CD4-positive, alpha-beta T cell (primary cell): ENCODE measurements around the gene FGGY. TPM values are rescaled to one million over a fixed set of nuclear protein-coding genes. Genes with fewer than 3 reads are reported as not detected.

ENCODE experiments used
- ATAC-seq: fragments of 200-7000 bp; cut with Tn5 transposase; one replicate; pipeline ENCODE4 v1.10.0; 2022; ENCODE audit warnings: mild to moderate bottlenecking; ENCODE audit not compliant: poor library complexity
- CTCF ChIA-PET: fragments of 350-600 bp; sonication (Branson Sonifier 250); formaldehyde crosslinking; loops from one replicate; lab custom pipeline; 2021; ENCODE audit warnings: antibody characterized with exemption, inconsistent platforms; lab: Charles Lee
- POLR2A ChIA-PET: fragments of 350-600 bp; sonication (Branson Sonifier 250); formaldehyde crosslinking; loops from one replicate; lab custom pipeline; 2021; ENCODE audit warnings: antibody characterized with exemption, inconsistent platforms; lab: Charles Lee
- DNase-seq, 14 experiments: peaks; one replicate each; pipeline ENCODE4 v3.0.0-alpha.2; 2013 to 2020; ENCODE audit warnings: mixed read lengths in 2 of 14
- H3K27ac ChIP-seq, 2 donors: one replicate each; pipeline versions ENCODE4 v1.5.1 to v1.7.0; 2013; ENCODE audit warnings: low read length in 2 of 2, low read depth in 1 of 2, mild to moderate bottlenecking in 1 of 2
- H3K27me3 ChIP-seq, 2 experiments: 1 replicate in 1 of 2; 2 replicates in 1 of 2; pipeline versions ENCODE4 v1.6.1 to v1.7.0; 2013; ENCODE audit warnings: low read length in 2 of 2, control low read depth in 1 of 2, mild to moderate bottlenecking in 1 of 2, moderate library complexity in 1 of 2; ENCODE audit not compliant: insufficient read depth in 2 of 2, control insufficient read depth in 1 of 2
- H3K36me3 ChIP-seq: one replicate; pipeline ENCODE4 v1.6.1; 2013; ENCODE audit warnings: low read length, control low read depth; ENCODE audit not compliant: insufficient read depth
- H3K4me1 ChIP-seq: one replicate; pipeline ENCODE4 v1.6.1; 2013; ENCODE audit warnings: low read length, control low read depth; ENCODE audit not compliant: insufficient read depth
- H3K4me3 ChIP-seq: one replicate; pipeline ENCODE4 v1.5.1; 2013; ENCODE audit warnings: mild to moderate bottlenecking, low read length, moderate library complexity
- H3K9me3 ChIP-seq, 2 experiments: 1 replicate in 1 of 2; 2 replicates in 1 of 2; pipeline versions ENCODE4 v1.6.1 to v1.7.0; 2013; ENCODE audit warnings: low read length in 2 of 2, mild to moderate bottlenecking in 2 of 2, control low read depth in 1 of 2, moderate library complexity in 1 of 2; ENCODE audit not compliant: control insufficient read depth in 1 of 2, insufficient read depth in 1 of 2
- H3K27ac Mint-ChIP-seq: one replicate; pipeline ENCODE4 v1.8.0; 2020; ENCODE audit warnings: mixed read lengths
- H3K27me3 Mint-ChIP-seq: one replicate; pipeline ENCODE4 v1.8.0; 2021; ENCODE audit warnings: mixed read lengths
- H3K36me3 Mint-ChIP-seq: one replicate; pipeline ENCODE4 v1.8.0; 2021; ENCODE audit warnings: low read depth, mixed read lengths
- H3K4me1 Mint-ChIP-seq: one replicate; pipeline ENCODE4 v1.8.0; 2021; ENCODE audit warnings: low read depth, mixed read lengths
- H3K4me3 Mint-ChIP-seq: one replicate; pipeline ENCODE4 v1.8.0; 2020; ENCODE audit warnings: mild to moderate bottlenecking, mixed read lengths
- H3K9me3 Mint-ChIP-seq: one replicate; pipeline ENCODE4 v1.8.0; 2020; ENCODE audit warnings: mixed read lengths
- intact Hi-C, 2 experiments: fragments of 100-400 bp; cut with DNase I in 1 of 2; cut with micrococcal nuclease in 1 of 2; formaldehyde crosslinking; loops; one replicate each; pipeline versions ENCODE4 v1.15.1 to v1.9.0; 2023 to 2025; cut with DNase I, micrococcal nuclease
- total RNA-seq, 174 experiments: library from RNA in 2 of 174; stranded (reverse) in 2 of 174; gene quantifications; one replicate each; pipeline ENCODE4 v1.2.3 and lab custom pipeline; 2021 to 2026
- TF ChIP-seq, protein P1 (sequence below): fragments of 200-600 bp; IDR thresholded peaks from one replicate; pipeline ENCODE4 v1.8.0; 2022; ENCODE audit warnings: antibody characterized with exemption, mild to moderate bottlenecking

Gene FGGY
- total RNA-seq, 2 experiments from 2014 or later: 9.5 to 10.0 TPM

GRCh38 chr1:59544615-59545293 is 247.9 kb downstream of the FGGY start:
- ATAC-seq (no peak), DNase-seq (no peak)
- no peaks in the 10 kb centered on the region for H3K4me1 Mint-ChIP-seq
- H3K27ac Mint-ChIP-seq: no peak overlapping the region
- Histone ChIP-seq H3K9me3 (no peaks in the 10 kb centered on the region), H3K4me1 (no peaks in the 10 kb centered on the region), H3K27ac (no peak overlapping the region), H3K4me3 (no peak overlapping the region), H3K27me3 (no peaks in the 10 kb centered on the region), H3K36me3 (no peaks in the 10 kb centered on the region)
- intact Hi-C loops: no loop called here
- no peak overlapping the region for H3K4me3 Mint-ChIP-seq
- no peaks in the 10 kb centered on the region for H3K36me3 Mint-ChIP-seq
- TF ChIP-seq, protein P1, sequence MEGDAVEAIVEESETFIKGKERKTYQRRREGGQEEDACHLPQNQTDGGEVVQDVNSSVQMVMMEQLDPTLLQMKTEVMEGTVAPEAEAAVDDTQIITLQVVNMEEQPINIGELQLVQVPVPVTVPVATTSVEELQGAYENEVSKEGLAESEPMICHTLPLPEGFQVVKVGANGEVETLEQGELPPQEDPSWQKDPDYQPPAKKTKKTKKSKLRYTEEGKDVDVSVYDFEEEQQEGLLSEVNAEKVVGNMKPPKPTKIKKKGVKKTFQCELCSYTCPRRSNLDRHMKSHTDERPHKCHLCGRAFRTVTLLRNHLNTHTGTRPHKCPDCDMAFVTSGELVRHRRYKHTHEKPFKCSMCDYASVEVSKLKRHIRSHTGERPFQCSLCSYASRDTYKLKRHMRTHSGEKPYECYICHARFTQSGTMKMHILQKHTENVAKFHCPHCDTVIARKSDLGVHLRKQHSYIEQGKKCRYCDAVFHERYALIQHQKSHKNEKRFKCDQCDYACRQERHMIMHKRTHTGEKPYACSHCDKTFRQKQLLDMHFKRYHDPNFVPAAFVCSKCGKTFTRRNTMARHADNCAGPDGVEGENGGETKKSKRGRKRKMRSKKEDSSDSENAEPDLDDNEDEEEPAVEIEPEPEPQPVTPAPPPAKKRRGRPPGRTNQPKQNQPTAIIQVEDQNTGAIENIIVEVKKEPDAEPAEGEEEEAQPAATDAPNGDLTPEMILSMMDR: no peak
- ChIA-PET POLR2A (no interaction called here), CTCF (no interaction called here)
- H3K27me3 Mint-ChIP-seq: no peaks in the 10 kb centered on the region
- H3K9me3 Mint-ChIP-seq: no peaks in the 10 kb centered on the region

GRCh38 chr1:59545830-59546229 is 248.9 kb downstream of the FGGY start:
- ATAC-seq: no peak
- TF ChIP-seq, protein P1: no peak
- Histone ChIP-seq H3K27ac (no peak overlapping the region), H3K4me3 (no peak overlapping the region), H3K27me3 (no peaks in the 10 kb centered on the region), H3K4me1 (no peaks in the 10 kb centered on the region), H3K36me3 (no peaks in the 10 kb centered on the region), H3K9me3 (no peaks in the 10 kb centered on the region)
- DNase-seq: no peak
- POLR2A ChIA-PET: no interaction called here
- no peaks in the 10 kb centered on the region for H3K4me1 Mint-ChIP-seq
- no peaks in the 10 kb centered on the region for H3K9me3 Mint-ChIP-seq
- H3K4me3 Mint-ChIP-seq: no peak overlapping the region
- intact Hi-C loops: no loop called here
- CTCF ChIA-PET: no interaction called here
- no peak overlapping the region for H3K27ac Mint-ChIP-seq
- no peaks in the 10 kb centered on the region for H3K36me3 Mint-ChIP-seq
- no peaks in the 10 kb centered on the region for H3K27me3 Mint-ChIP-seq

DNA sequence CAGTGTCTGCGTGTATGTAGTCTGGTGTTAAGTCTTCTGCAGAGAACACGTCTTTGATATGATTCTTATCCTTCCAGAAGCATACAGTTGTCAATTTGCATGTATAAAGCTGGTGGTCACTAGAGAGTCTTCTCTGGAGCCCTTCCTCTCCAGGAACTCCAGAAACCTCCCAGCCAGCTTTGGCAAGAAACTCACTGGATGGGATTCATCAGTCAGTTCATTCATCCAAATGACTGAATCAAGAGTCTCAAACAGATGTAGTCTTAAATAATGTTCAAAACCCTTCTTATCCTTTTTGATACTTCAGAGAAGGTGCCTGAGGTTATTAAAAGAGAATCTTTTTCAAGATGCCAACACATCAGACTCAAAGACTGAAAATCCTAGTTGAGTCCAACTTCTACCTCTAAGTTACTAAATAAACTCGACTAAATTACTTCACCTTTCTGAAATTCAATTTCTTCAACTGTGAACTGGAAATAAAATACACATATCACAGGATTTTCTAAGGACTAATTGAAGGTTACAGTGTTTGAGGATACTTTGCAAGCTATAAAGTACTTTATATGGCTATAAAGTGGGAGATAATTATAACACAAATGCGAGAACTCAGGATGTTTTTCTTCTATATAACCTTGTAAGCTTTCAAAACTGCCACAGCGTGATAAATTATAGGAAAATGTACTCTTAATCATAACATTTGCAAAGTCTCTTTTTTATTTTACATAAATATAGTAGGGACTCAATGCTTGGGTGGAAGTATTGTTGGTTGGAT is 252.4 kb downstream of the FGGY start:
- TF ChIP-seq, protein P1: no peak
- ChIA-PET POLR2A (interaction anchor here (0.7 kb wide), 1 partner anchor 253 kb away, joined by 3 read pairs; no protein-coding TSS in a partner anchor), CTCF (interaction anchor here (0.6 to 2.5 kb wide), 2 partner anchors 13 to 32 kb away, joined by 3 to 6 read pairs; no protein-coding TSS in a partner anchor)
- Histone ChIP-seq H3K4me3 (no peak overlapping the region), H3K4me1 (no peaks in the 10 kb centered on the region), H3K36me3 (no peaks in the 10 kb centered on the region), H3K27ac (no peak overlapping the region), H3K9me3 (no peaks in the 10 kb centered on the region), H3K27me3 (no peaks in the 10 kb centered on the region)
- Mint-ChIP-seq H3K27ac (no peak overlapping the region), H3K36me3 (peaks cover 6% of the 10 kb centered on the region), H3K4me3 (no peak overlapping the region), H3K9me3 (no peaks in the 10 kb centered on the region), H3K4me1 (no peaks in the 10 kb centered on the region), H3K27me3 (no peaks in the 10 kb centered on the region)
- intact Hi-C loops: no loop called here
- DNase-seq (no peak), ATAC-seq (no peak)
